ENCODE data around the gene JMJD4.

JMJD4 gene

GRCh38 chr1:227765261-227766014, 30.3 kb upstream of the JMJD4 start:
- DNase-seq (ENCODE audit: low read depth), result no peak
- TF ChIP-seq CTCF (IDR thresholded peaks at IDR 0.05; ENCODE audit: low read length, missing control alignments), result no peak
- H3K4me3 ChIP-seq (replicated peaks; ENCODE audit: low read depth, low read length), result no peak overlapping the region

DNA sequence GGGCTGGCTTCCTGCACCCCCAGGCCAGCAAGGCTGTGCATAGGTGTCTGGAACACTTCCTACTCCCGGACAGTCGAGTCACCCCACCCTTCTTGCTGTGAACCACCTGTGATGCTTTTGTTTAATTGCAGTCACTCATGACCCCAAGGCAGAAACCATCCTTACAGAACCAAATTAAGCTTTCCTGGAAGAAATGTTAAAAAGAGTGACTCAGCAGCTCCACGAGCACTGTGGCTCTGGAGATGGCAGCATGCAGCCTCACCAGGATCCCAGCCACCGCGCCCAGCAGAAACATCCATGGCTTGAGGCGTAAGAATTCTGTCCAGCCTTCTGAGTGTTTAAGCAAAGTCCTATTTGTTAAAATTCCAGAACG, 28.9 kb upstream of the JMJD4 start:
- no peak for DNase-seq (ENCODE audit: low read depth)
- H3K4me3 ChIP-seq (replicated peaks; ENCODE audit: low read depth, low read length), result no peak overlapping the region
- no peak for TF ChIP-seq CTCF (IDR thresholded peaks at IDR 0.05; ENCODE audit: low read length, missing control alignments)

DNA sequence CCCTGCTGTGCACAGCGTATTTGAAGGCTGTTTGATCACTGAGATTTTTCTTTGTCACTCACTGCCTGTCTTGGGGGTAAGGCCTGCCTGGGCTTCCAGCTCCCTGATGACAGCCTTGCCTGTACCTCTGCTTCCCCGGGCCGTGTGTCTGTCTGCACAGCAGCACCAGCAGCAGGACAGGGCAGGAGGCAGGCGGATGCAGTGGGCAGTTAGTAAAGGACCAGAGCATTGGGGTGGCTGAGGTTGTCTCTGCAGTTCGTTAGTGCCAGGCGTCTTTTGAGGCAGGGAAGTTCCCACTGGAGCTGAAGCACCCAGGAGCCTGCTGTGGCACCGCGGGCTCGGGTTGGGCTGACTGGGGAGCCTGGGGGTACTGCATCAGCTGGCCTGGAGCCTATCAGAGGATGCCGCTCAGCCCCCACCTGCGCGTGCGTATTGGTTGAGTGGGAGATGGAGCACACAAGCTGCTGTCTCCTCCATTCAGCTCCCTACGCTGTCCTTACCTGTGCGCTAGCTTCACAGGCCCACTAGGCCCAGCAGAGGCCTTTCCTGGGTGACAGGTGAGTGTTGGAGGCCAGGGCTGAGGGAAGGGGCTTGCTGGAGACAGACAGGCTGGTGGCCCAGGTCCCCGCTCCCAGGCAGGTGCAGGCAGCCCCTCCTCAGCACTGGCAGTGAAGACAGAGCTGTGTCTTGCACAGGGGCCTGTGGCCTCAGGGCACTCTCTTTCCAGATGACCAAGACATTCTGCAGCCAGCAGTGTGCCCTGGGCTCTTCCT, 28.3 kb upstream of the JMJD4 start:
- TF ChIP-seq CTCF (IDR thresholded peaks at IDR 0.05; ENCODE audit: low read length, missing control alignments), result no peak
- no peak overlapping the region for H3K4me3 ChIP-seq (replicated peaks; ENCODE audit: low read depth, low read length)
- DNase-seq (ENCODE audit: low read depth), result no peak

DNA sequence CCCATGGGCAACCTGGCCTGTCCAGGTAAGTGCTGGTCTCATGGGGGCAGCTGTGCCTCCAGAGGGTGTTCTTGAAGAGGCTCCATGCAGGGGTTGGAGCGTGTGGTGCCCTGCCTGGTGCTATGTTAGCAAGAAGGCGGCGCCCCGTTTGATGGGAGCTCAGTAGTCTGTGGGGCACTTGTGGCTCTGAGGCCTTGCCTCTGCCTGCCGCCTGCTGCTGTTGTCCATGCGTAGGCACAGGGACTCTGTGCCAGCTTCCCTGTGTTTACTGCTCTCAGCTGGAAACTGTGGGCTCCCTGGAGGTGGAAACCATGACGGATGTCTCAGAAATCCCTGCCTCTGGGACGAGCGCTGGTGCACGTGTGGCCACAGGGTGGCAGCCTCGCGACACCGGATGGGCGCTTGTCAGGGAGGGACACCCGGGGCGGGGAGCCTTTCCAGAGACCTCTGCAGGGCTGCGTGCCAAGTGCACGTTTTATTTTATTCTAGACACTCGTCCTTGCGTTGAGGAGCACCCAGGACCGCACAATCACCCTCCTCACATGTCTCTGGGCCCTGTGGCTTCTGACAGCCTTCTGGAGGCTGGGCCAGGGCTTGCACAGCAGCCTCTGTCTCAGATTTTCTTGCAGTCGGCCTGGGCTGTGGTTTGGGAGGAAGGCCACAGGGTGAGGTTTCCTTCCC, 27.3 kb upstream of the JMJD4 start:
- no peak overlapping the region for H3K4me3 ChIP-seq (replicated peaks; ENCODE audit: low read depth, low read length)
- DNase-seq (ENCODE audit: low read depth), result peak; percentile 72
- TF ChIP-seq CTCF (IDR thresholded peaks at IDR 0.05; ENCODE audit: low read length, missing control alignments), result peak; percentile 75

- H3K4me3 ChIP-seq (replicated peaks; ENCODE audit: low read depth, low read length), result no peak overlapping the region
- TF ChIP-seq CTCF (IDR thresholded peaks at IDR 0.05; ENCODE audit: low read length, missing control alignments), result no peak
- no peak for DNase-seq (ENCODE audit: low read depth)
These were observed 26.6 kb upstream of the JMJD4 start for GRCh38 chr1:227761621-227762230.

DNA sequence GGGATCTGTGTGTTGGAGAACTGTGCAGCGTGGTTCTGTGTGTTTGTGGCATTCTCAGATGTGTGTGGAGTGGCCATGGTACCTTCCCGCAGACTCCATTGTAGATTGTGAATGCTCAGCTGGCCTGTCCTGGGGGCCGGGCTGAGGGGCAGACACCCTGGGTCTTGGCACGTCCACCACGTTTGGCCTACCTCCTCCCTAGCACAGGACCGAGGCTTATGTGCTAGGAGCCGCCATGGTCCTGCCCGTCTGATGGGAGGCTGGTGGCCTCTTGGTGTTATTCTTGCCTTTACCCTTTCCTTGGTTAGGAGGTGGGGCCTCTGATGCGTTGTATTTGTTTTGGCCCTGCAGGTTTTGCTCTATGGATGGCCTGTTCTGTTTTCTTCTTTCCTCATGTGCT, 25.3 kb upstream of the JMJD4 start:
- no peak for TF ChIP-seq CTCF (IDR thresholded peaks at IDR 0.05; ENCODE audit: low read length, missing control alignments)
- no peak for DNase-seq (ENCODE audit: low read depth)
- no peak overlapping the region for H3K4me3 ChIP-seq (replicated peaks; ENCODE audit: low read depth, low read length)
